GM12878 (cell line): ENCODE measurements around the gene ATXN1. TPM values are rescaled to one million over a fixed set of nuclear protein-coding genes. Genes with fewer than 3 reads are reported as not detected.
A peak's percentile ranks its signal among the peaks of the same experiment; 100 is the strongest.

ENCODE experiments used
- CEBPB ChIP-seq, 2 experiments: fragments of 150-350 bp in 1 of 2; IDR thresholded peaks; 2 replicates each; pipeline ENCODE4 v1.6.1; 2012 to 2014; ENCODE audit warnings: low read depth in 2 of 2, low read length in 2 of 2, borderline replicate concordance in 1 of 2, inconsistent platforms in 1 of 2
- CHD1 ChIP-seq: IDR thresholded peaks from 2 replicates; pipeline ENCODE4 v1.6.1; 2012; ENCODE audit warnings: low read depth, low read length, improper control_type of control experiment
- GATAD2B ChIP-seq: fragments of 450-650 bp; conservative IDR thresholded peaks from 2 replicates; pipeline ENCODE4 v1.6.1; 2017; ENCODE audit warnings: low read depth, mild to moderate bottlenecking, moderate library complexity
- HSF1 ChIP-seq: fragments of 150-350 bp; IDR thresholded peaks from 2 replicates; pipeline ENCODE4 v1.6.1; 2014; ENCODE audit warnings: mild to moderate bottlenecking, low read depth, low read length
- MTA2 ChIP-seq: fragments of 450-650 bp; IDR thresholded peaks from 2 replicates; pipeline ENCODE4 v1.6.1; 2016; ENCODE audit warnings: low read depth, mild to moderate bottlenecking, moderate library complexity
- NRF1 ChIP-seq: conservative IDR thresholded peaks from 2 replicates; pipeline ENCODE4 v1.6.1; 2011; ENCODE audit warnings: mild to moderate bottlenecking, low read depth, low read length, improper control_type of control experiment
- PKNOX1 ChIP-seq: fragments of 450-650 bp; IDR thresholded peaks from 2 replicates; pipeline ENCODE4 v1.6.1; 2016; ENCODE audit warnings: mild to moderate bottlenecking
- PML ChIP-seq: IDR thresholded peaks from 2 replicates; pipeline ENCODE4 v1.6.1; 2012; ENCODE audit warnings: low read length, inconsistent platforms
- RBBP5 ChIP-seq: fragments of 200-600 bp; sonication (generic); conservative IDR thresholded peaks from 2 replicates; pipeline ENCODE4 v1.6.1; 2016
- SIX5 ChIP-seq: IDR thresholded peaks from 2 replicates; pipeline ENCODE4 v1.6.1; 2011; ENCODE audit warnings: mild to moderate bottlenecking, low read depth, low read length, moderate library complexity; ENCODE audit not compliant: severe bottlenecking
- SMAD1 ChIP-seq: fragments of 450-650 bp; IDR thresholded peaks from 2 replicates; pipeline ENCODE4 v1.6.1; 2018; ENCODE audit warnings: mild to moderate bottlenecking, low read depth; ENCODE audit not compliant: partially characterized antibody
- TCF12 ChIP-seq: IDR thresholded peaks from 2 replicates; pipeline ENCODE4 v1.6.1; 2011; ENCODE audit warnings: low read depth, mild to moderate bottlenecking, low read length
- TCF3 ChIP-seq: IDR thresholded peaks from 2 replicates; pipeline ENCODE4 v1.6.1; 2012; ENCODE audit warnings: low read depth, mild to moderate bottlenecking, low read length, borderline replicate concordance; ENCODE audit not compliant: insufficient read depth
- TCF7 ChIP-seq: IDR thresholded peaks from 2 replicates; pipeline ENCODE4 v1.6.1; 2014; ENCODE audit warnings: antibody characterized with exemption, borderline replicate concordance
- USF2 ChIP-seq: IDR thresholded peaks from 2 replicates; pipeline ENCODE4 v1.6.1; 2011; ENCODE audit warnings: low read depth, low read length, improper control_type of control experiment, borderline replicate concordance
- ZNF217 ChIP-seq: fragments of 450-650 bp; IDR thresholded peaks from 2 replicates; pipeline ENCODE4 v1.6.1; 2017; ENCODE audit warnings: antibody characterized with exemption, mild to moderate bottlenecking
- ZNF592 ChIP-seq: fragments of 450-650 bp; IDR thresholded peaks from 2 replicates; pipeline ENCODE4 v1.6.1; 2017; ENCODE audit warnings: mild to moderate bottlenecking, moderate library complexity
- polyA plus RNA-seq, 11 experiments: library from polyadenylated mRNA; depleted of rRNA in 4 of 11; unstranded in 6 of 11; stranded (reverse) in 5 of 11; fragments of >200 nt; fragmentation: Nextera tagmentation in 4 of 11; fragmentation: Illumina TruSeq in 1 of 11; extraction: Ambion mirVana in 4 of 11; extraction: Trizol in 1 of 11; gene quantifications; 1 replicate in 1 of 11; 2 replicates in 10 of 11; pipeline versions ENCODE4 v1.2.1 to v1.2.3, GENCODE V29; 2011 to 2016; ENCODE audit warnings: inconsistent platforms in 2 of 11, missing spikeins in 2 of 11, low read depth in 1 of 11
- total RNA-seq, 4 experiments: library from RNA; depleted of rRNA in 3 of 4; stranded (reverse); fragments of >200 nt in 3 of 4; fragmentation: Illumina TruSeq in 1 of 4; extraction: Trizol in 1 of 4; gene quantifications; 2 replicates each; pipeline versions ENCODE4 v1.2.1 to v1.2.3, GENCODE V29; 2013 to 2021
- TF ChIP-seq, protein P1 (sequence below): IDR thresholded peaks from 2 replicates; pipeline ENCODE4 v1.6.1; 2011; ENCODE audit warnings: low read depth, mild to moderate bottlenecking, low read length, moderate library complexity, borderline replicate concordance; ENCODE audit errors: extremely low read depth

The ATXN1 gene
- total and polyA plus RNA-seq, 10 of the 15 experiments (the other 5 are each of a cell fraction or from before 2014, with no cell fraction given): 12.2 to 51.2 (median 20.5) TPM

DNA sequence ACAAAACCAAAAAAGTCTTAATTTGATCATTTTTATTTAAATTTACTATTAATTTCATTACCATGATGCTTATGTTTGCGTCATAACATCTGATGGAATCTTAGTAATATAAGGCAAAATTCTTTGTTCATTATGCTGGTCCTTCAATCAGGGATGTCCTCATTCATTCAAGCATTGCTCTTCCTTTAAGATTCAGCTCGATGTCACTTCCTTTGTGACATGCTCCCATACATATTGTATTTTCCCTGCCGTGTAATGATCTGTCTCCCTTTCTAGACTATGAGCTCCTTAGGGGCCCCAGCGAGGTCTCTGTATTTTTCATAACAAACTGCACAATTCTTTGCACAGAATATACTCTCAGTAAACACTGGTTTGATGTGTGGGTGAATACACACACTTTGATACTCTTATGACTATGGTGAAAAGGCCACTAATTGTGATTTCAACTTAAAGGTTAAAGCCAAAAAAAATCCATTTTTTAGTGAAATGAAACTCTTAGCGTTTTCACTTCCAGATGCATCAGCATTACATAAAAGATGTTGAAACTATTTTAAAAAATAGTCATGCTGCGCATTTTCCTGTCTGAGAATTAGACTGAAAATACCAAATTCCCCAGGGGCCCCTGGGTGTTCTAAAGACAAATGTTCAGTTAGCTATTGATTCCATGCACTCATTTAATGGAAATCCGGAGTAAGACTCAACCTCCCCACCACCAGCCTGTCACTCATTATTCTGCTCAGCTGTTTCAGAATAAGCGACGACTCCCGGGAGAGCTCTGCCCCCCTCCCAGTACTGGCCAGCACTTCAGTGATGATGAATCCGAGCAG, 169.7 kb downstream of the ATXN1 start (continued):
- TF ChIP-seq HSF1: no peak
- no peak for TF ChIP-seq NRF1
- TF ChIP-seq ZNF217: peak; percentile 85; the same call in 1 of the 2 replicates
- peak; percentile 94; the same call in 1 of the 2 replicates for TF ChIP-seq ZNF592
- TF ChIP-seq CHD1: no peak
- TF ChIP-seq TCF7: peak; percentile 68; the same call in 1 of the 2 replicates
- TF ChIP-seq MTA2: peak; percentile 98
- TF ChIP-seq TCF12: peak; percentile 59; the same call in 1 of the 2 replicates
- TF ChIP-seq USF2: no peak
- TF ChIP-seq SIX5: no peak
- TF ChIP-seq, protein P1, sequence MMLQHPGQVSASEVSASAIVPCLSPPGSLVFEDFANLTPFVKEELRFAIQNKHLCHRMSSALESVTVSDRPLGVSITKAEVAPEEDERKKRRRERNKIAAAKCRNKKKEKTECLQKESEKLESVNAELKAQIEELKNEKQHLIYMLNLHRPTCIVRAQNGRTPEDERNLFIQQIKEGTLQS: no peak
- no peak for TF ChIP-seq RBBP5
- TF ChIP-seq PML: peak; percentile 51; the same call in 1 of the 2 replicates
- TF ChIP-seq SMAD1: peak; percentile 54
- TF ChIP-seq TCF3: no peak
- TF ChIP-seq GATAD2B: peak; percentile 48; the same call in 1 of the 2 replicates
- peak; percentile 97 for TF ChIP-seq PKNOX1
- TF ChIP-seq CEBPB (IDR thresholded peaks at IDR 0.05; ENCODE audit: borderline replicate concordance in 1 of 2, low read depth in 2 of 2, low read length in 2 of 2): peak in 1 of 2 experiments; percentile 32; a peak in 1 of 4 replicates
